DOHH2 (cell line): ENCODE data around the gene IPO5.

ENCODE experiments used
- H3F3A ChIP-seq: fragments of 200-600 bp; sonication (generic), shearing (Covaris generic); 2 replicates; pipeline ENCODE4 v1.6.0; 2016; ENCODE audit warnings: antibody characterized with exemption, mild to moderate bottlenecking; ENCODE audit not compliant: control insufficient read depth, insufficient read depth
- H3K27ac ChIP-seq: fragments of 200-600 bp; sonication (generic); 2 replicates; pipeline ENCODE4 v1.5.1; 2014; ENCODE audit warnings: low read depth, mild to moderate bottlenecking, low read length, moderate library complexity
- H3K27me3 ChIP-seq: fragments of 200-600 bp; sonication (generic); 2 replicates; pipeline ENCODE4 v1.6.1; 2014; ENCODE audit warnings: mild to moderate bottlenecking, low read length, mixed read lengths; ENCODE audit not compliant: control insufficient read depth
- H3K36me3 ChIP-seq: fragments of 200-600 bp; sonication (generic); 2 replicates; pipeline ENCODE4 v1.6.1; 2014; ENCODE audit warnings: mild to moderate bottlenecking, low read length, moderate library complexity, mixed read lengths; ENCODE audit not compliant: control insufficient read depth
- H3K4me1 ChIP-seq: fragments of 200-600 bp; sonication (generic); 2 replicates; pipeline ENCODE4 v1.6.1; 2014; ENCODE audit warnings: mild to moderate bottlenecking, low read length, mixed read lengths; ENCODE audit not compliant: control insufficient read depth
- H3K4me2 ChIP-seq: fragments of 200-600 bp; sonication (generic); 2 replicates; pipeline ENCODE4 v1.6.0; 2014; ENCODE audit warnings: mild to moderate bottlenecking, low read length, moderate library complexity
- H3K4me3 ChIP-seq: fragments of 200-600 bp; sonication (generic); 2 replicates; pipeline ENCODE4 v1.5.1; 2014; ENCODE audit warnings: mild to moderate bottlenecking, low read length, mixed read lengths
- H3K79me2 ChIP-seq: fragments of 200-600 bp; sonication (generic); 2 replicates; pipeline ENCODE4 v1.6.1; 2014; ENCODE audit warnings: mild to moderate bottlenecking, low read length, mixed read lengths; ENCODE audit not compliant: control insufficient read depth
- H3K9me2 ChIP-seq: fragments of 200-600 bp; sonication (generic); replicated peaks from 2 replicates; pipeline ENCODE4 v1.6.1; 2014; ENCODE audit warnings: mild to moderate bottlenecking, low read length, mixed read lengths; ENCODE audit not compliant: control insufficient read depth
- H3K9me3 ChIP-seq: fragments of 200-600 bp; sonication (generic); 2 replicates; pipeline ENCODE4 v1.6.1; 2014; ENCODE audit warnings: antibody characterized with exemption, low read length, mixed read lengths; ENCODE audit not compliant: control insufficient read depth, insufficient read depth
- H4K20me1 ChIP-seq: fragments of 200-600 bp; sonication (generic); 2 replicates; pipeline ENCODE4 v1.6.0; 2014; ENCODE audit warnings: low read depth, mild to moderate bottlenecking, antibody characterized with exemption, low read length, moderate library complexity; ENCODE audit not compliant: control insufficient read depth, insufficient read depth
- CTCF ChIP-seq: fragments of 200-600 bp; sonication (generic); IDR thresholded peaks from one replicate; pipeline ENCODE4 v1.5.1; 2014; ENCODE audit warnings: antibody characterized with exemption, mild to moderate bottlenecking, low read depth, low read length; ENCODE audit not compliant: poor library complexity, severe bottlenecking
- EZH2phosphoT487 ChIP-seq: fragments of 200-600 bp; sonication (generic); IDR thresholded peaks from 2 replicates; pipeline ENCODE4 v1.6.1; 2017; ENCODE audit warnings: borderline replicate concordance, mild to moderate bottlenecking, antibody characterized with exemption, low read length, moderate library complexity, mixed read lengths

The IPO5 gene

GRCh38 chr13:97961340-97961739 lies 7.9 kb downstream of the IPO5 start:
- TF ChIP-seq CTCF (no peak), EZH2phosphoT487 (no peak)
- Histone ChIP-seq H3F3A (no peaks in the 10 kb centered on the region), H3K4me1 (peaks cover 6% of the 10 kb centered on the region; the same call in 1 of the 2 replicates), H4K20me1 (no peaks in the 10 kb centered on the region), H3K4me3 (no peak overlapping the region), H3K36me3 (no peaks in the 10 kb centered on the region), H3K9me2 (no peaks in the 10 kb centered on the region), H3K9me3 (no peaks in the 10 kb centered on the region), H3K79me2 (no peaks in the 10 kb centered on the region), H3K4me2 (no peak overlapping the region), H3K27me3 (no peaks in the 10 kb centered on the region), H3K27ac (no peak overlapping the region)

- peaks cover 6% of the 10 kb centered on the region; the same call in 1 of the 2 replicates for H3K4me1 ChIP-seq
Observed at GRCh38 chr13:97962887-97963286, 9.4 kb downstream of the IPO5 start.

DNA sequence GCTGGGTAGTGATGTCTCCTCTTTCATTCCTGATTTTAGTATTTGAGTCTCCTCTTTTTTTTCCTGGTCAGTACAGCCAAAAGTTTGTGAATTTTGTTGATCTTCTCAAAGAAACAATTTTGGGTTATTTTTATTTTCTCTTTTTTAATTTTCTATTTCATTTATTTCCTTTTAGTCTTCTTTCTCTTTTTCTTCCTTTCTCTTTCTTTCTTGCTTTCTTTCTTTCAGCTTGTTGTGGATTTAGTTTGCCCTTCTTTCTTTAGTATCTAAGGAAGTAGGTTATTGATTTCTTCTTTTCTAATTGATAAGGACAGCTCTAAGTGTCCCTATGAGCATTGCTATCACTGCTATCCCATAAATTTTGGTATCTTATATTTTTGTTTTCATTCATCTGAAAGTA lies 13.8 kb downstream of the IPO5 start:
- Histone ChIP-seq H4K20me1 (no peaks in the 10 kb centered on the region), H3K27me3 (no peaks in the 10 kb centered on the region), H3K9me3 (no peaks in the 10 kb centered on the region), H3F3A (0 out of 2 replicates have a peak, but pooled peaks cover 3% of the 10 kb centered on the region), H3K4me1 (peaks cover 5% of the 10 kb centered on the region; the same call in 1 of the 2 replicates), H3K4me3 (no peak overlapping the region), H3K79me2 (no peaks in the 10 kb centered on the region), H3K36me3 (no peaks in the 10 kb centered on the region), H3K9me2 (no peaks in the 10 kb centered on the region), H3K4me2 (no peak overlapping the region), H3K27ac (no peak overlapping the region)
- TF ChIP-seq CTCF (no peak), EZH2phosphoT487 (no peak)

More at GRCh38 chr13:97962887-97963286, 9.4 kb downstream of the IPO5 start:
- H3K27ac ChIP-seq = no peak overlapping the region
- no peaks in the 10 kb centered on the region for H3K79me2 ChIP-seq
- H3K4me3 ChIP-seq = no peak overlapping the region
- H3F3A ChIP-seq = no peaks in the 10 kb centered on the region
- TF ChIP-seq EZH2phosphoT487 (no peak), CTCF (no peak)
- H3K27me3 ChIP-seq = no peaks in the 10 kb centered on the region
- no peaks in the 10 kb centered on the region for H3K9me3 ChIP-seq
- no peaks in the 10 kb centered on the region for H4K20me1 ChIP-seq
- H3K4me2 ChIP-seq = no peak overlapping the region
- no peaks in the 10 kb centered on the region for H3K36me3 ChIP-seq
- no peaks in the 10 kb centered on the region for H3K9me2 ChIP-seq
